ENCODE data around the gene GPR173.

Gene GPR173

DNA sequence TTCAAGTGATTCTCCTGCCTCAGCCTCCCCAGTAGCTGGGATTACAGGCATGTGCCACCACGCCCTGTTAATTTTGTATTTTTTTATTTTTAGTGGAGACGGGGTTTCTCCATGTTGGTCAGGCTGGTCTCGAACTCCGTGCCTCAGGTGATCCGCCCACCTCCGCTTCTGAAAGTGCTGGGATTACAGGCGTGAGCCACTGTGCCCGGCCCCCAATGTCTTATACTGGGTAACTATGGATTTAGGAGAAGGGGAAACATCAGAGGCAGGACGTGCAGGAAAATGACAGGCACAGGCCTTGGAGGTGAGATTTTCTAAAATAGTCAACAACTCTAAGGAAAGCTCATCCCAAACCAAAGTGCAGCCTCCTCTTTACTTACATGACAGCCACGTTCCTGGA is 22.5 kb downstream of the GPR173 start:
- DNase-seq (ENCODE audit: low read depth in 2 of 2), result no peak

DNA sequence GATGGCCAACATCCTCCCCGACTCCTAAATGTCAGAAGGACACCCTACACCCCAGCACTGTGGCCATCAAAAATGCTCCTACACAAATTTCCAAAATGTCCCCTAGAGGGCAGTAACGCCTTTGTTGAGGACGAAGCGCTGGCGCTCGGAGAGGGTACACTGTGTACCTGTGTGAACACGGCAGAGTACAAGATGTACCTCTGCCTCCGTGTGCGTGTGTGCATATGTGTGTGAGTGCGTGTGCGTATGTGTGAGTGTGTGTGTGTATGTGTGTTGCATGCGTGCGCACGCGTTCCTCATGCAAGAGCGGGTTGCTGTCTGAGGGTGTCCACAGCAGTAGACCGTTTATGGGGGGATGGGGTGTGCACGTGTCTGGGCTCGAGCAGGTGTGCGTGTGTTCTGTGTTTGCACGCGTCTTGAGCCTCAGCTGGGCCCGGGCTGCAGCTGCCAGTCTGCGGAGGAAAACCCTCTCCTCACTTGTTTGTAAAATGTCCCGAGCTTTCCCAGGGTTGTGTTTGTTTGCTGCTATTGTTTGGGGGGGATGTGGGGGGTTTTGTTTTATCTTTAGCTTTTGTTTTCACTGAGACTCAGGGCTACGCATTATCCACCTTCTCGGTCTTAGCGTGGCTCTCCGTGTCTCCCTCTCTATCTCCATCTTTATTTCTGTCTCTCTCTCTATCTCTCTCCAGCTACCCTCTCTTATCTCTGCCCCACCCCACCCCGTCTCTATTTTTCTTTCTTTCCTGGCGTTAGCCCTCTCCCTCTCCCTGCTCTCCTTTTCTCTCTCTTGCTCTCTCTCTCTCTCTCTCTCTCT is 23.2 kb downstream of the GPR173 start:
- peak in 1 of 2 donors; percentile 60 for DNase-seq (ENCODE audit: low read depth in 2 of 2)

DNA sequence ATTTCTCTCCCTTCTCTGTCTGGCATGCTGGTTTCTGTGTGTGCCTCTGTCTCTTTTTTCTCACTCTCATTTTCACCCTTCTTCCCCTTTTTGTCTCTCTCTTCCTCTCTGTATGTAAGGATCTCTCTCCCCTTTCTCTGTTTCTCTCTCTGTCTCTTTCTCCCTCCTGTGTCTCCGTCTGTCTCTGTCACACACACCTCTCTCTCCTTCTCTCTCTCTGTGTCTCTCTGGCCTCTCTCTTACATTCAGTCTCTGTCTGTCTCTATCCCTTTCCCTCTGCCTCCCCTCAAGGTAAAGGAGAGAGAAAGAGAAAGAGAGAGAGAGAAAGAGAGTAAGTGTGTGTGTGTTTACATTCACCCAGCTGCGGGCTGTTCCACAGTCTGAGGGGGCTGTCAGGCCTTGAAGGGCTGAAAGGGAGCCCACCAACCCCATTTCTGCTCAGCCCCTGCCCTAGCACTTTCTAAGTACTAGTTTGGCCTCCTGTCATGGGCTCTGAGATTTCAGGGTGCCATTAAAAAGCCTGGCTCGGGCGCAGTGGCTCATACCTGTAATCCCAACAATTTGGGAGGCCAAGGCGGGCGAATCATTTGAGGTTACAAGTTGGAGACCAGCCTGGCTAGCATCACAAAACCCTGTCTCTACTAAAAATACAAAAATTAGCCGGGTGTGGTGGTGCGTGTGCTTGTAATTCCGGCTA is 24.0 kb downstream of the GPR173 start:
- DNase-seq (ENCODE audit: low read depth in 2 of 2), result no peak

DNA sequence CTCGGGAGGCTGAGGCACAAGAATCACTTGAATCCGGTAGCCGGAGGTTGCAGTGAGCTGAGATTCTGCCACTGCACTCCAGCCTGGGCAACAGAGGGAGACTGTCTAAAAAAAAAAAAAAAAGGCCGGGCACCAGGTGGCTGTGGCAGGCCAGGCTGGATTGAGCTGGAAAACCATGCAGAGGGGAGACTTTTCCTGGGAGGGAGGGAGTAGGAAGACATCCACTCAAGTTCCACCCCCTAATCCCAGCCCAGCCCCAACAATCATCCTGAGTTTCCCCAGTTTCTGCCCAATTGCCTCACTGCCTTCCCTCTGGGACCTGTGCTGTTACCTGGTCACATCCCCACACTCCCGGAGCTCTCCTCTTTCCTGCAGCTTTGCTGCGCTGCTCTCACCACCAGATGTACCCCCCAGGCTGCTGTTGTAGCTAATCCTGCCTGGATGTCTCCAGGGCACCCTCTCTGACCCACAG is 24.6 kb downstream of the GPR173 start:
- no peak for DNase-seq (ENCODE audit: low read depth in 2 of 2)

DNA sequence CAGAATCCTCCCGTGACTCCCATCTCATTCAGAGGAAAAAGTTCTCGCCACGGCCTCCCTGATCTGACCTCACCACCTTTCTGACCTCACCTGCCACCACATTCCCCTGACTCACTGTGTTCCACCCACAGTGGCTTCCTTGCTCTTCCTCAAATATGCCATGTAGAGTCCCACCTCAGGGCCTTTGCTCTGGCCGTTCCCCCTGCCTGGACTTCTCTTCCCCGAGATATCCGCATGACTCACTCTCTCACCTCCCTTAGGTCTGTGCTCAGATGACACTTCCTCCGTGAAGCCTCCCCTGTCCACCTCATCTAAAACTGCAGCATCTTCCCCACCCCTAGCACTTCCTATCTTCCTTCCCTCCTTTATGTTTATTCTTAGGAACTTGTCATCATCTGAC is 26.4 kb downstream of the GPR173 start:
- DNase-seq (ENCODE audit: low read depth in 2 of 2), result no peak

DNA sequence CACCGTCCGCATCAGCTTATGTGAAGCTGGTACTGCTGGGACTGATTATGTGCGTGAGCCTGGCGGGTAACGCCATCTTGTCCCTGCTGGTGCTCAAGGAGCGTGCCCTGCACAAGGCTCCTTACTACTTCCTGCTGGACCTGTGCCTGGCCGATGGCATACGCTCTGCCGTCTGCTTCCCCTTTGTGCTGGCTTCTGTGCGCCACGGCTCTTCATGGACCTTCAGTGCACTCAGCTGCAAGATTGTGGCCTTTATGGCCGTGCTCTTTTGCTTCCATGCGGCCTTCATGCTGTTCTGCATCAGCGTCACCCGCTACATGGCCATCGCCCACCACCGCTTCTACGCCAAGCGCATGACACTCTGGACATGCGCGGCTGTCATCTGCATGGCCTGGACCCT is 28.1 kb downstream of the GPR173 start:
- no peak for DNase-seq (ENCODE audit: low read depth in 2 of 2)

DNA sequence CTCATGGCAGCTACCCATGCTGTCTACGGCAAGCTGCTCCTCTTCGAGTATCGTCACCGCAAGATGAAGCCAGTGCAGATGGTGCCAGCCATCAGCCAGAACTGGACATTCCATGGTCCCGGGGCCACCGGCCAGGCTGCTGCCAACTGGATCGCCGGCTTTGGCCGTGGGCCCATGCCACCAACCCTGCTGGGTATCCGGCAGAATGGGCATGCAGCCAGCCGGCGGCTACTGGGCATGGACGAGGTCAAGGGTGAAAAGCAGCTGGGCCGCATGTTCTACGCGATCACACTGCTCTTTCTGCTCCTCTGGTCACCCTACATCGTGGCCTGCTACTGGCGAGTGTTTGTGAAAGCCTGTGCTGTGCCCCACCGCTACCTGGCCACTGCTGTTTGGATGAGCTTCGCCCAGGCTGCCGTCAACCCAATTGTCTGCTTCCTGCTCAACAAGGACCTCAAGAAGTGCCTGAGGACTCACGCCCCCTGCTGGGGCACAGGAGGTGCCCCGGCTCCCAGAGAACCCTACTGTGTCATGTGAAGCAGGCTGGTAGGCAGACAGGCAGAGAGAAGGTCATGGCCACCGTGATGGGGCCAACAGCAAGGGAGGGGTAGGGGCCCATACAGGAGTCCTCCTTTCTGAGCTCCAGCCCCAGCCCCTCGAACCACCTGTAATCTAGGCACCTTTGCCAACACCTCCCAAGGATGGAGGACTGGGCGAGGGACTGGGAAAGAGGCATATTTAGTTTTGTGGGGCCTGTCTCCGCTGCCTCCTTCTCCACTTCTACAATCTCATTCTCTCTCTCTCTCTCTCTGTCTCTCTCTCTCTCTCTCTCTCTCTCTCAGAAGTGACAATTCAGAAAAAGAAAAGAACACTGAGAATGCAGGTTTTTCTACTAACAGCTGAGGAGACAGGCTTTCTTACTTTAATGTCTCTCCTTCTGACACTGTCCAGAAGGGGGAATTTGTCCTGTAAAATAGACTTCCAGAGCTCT is 28.9 kb downstream of the GPR173 start:
- no peak for DNase-seq (ENCODE audit: low read depth in 2 of 2)

DNA sequence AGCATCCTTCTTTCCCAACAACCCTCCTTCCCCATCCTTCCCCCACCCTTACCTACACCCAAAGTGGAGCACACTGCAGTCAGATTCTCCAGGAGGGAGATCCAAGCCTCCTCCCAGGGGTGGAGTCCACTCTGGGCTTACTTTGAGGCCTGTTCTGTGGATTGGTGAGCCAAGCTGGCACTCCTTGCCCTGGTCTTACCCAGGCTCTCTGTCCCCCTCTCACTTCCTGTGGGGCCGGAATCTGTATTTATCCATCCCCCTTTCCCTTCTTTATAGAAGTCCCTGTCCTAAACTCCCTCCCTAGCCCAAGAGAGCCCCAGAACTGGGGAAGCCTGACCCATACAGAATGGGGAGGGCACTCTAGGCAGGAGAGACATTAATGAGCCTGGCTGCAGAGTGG is 30.4 kb downstream of the GPR173 start:
- no peak for DNase-seq (ENCODE audit: low read depth in 2 of 2)

DNA sequence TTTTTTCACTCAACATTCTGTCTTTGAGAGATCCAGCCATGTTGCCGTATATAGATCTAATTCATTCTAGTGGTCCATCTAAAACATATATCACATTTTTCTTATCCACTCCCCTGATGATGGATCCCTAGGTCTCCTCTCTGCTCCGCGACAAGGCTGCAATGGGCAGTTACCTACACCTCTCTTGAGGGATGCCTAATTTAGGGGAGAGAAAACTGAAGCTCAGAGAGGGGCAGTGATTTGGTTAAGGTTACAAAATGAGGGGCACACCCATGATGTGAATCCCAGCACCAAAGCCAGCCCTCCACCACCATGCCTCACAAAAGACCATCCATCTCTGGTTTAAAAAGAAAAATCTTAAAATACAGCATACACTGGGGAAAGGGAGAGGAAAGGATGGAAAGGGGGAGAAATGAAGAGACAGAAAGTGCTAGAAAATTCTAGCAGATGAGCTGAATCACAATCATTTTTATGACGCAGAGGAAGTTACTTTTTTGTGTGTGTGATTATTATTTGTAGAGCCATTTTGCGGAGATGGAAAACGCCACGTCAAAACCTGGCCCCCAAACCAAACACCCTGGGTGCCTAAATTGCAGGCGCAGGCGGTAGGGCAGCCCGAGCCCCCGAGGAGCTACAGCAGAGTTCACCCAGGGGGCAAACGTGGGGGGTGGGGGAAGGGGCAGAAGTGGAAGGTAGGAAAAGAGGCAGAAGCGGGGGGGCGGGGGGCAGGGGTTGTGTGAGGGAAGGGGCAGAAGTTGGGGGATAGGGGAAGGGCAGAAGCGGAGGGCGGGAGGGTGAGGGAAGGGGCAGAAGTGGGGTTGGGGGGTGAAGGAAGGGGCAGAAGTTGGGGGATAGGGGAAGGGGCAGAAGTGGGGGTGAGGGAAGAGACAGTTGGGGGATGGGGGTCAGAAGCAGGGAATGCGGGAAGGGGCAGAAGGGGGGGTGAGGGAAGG is 32.3 kb downstream of the GPR173 start:
- DNase-seq (ENCODE audit: low read depth in 2 of 2), result no peak

DNA sequence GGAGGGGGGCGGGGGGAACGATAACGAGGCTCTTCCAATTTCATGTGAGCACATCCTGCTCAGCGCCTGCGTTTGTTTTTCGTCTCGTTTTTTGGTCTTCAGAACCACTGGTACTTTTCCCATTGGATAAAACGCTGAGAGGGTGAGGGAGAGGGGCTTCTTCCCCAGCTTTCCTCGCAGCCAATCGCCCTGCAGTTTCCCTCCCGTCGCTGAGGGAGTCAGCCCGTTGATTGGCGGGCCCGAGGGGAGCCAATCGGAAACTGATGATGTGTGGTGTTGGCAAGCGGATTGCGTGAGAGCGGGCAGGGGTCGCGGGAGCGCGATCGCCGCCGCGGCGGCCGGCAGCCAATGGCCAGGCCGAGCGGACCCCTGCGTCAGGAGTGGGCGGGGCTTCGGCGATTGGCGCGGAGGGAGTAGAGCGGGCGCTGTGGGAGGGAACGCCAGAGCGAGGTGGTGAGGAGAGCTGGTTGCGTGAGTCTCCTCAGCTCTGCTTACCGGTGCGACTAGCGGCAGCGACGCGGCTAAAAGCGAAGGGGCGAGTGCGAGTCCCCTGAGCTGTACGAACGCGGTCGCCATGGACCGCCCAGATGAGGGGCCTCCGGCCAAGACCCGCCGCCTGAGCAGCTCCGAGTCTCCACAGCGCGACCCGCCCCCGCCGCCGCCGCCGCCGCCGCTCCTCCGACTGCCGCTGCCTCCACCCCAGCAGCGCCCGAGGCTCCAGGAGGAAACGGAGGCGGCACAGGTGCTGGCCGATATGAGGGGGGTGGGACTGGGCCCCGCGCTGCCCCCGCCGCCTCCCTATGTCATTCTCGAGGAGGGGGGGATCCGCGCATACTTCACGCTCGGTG is 33.6 kb downstream of the GPR173 start, which contains the start of gene TSPYL2:
Gene TSPYL2, plus strand, starts transcription at position 443 of the 848 bp plus-strand sequence. Its CDS starts 132 bp downstream, at position 575.
- DNase-seq (ENCODE audit: low read depth in 2 of 2), result peak; percentile 82 to 87

DNA sequence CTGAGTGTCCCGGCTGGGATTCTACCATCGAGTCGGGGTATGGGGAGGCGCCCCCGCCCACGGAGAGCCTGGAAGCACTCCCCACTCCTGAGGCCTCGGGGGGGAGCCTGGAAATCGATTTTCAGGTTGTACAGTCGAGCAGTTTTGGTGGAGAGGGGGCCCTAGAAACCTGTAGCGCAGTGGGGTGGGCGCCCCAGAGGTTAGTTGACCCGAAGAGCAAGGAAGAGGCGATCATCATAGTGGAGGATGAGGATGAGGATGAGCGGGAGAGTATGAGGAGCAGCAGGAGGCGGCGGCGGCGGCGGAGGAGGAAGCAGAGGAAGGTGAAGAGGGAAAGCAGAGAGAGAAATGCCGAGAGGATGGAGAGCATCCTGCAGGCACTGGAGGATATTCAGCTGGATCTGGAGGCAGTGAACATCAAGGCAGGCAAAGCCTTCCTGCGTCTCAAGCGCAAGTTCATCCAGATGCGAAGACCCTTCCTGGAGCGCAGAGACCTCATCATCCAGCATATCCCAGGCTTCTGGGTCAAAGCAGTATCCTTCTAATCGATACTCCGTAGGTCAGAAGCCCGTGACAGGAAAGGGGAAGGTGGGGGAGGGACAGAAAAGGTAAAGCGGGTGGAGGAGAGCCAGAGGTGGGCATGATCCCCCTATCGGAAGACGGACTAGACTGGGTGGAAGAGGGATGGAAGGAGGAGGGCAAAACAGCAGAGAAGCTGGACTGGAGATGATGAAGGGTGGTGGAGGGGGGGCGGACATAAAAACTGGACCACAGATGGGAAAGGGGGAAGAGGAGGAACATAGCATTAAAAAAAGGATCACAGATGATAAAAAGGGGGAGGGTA is 34.4 kb downstream of the GPR173 start:
- no peak for DNase-seq (ENCODE audit: low read depth in 2 of 2)

DNA sequence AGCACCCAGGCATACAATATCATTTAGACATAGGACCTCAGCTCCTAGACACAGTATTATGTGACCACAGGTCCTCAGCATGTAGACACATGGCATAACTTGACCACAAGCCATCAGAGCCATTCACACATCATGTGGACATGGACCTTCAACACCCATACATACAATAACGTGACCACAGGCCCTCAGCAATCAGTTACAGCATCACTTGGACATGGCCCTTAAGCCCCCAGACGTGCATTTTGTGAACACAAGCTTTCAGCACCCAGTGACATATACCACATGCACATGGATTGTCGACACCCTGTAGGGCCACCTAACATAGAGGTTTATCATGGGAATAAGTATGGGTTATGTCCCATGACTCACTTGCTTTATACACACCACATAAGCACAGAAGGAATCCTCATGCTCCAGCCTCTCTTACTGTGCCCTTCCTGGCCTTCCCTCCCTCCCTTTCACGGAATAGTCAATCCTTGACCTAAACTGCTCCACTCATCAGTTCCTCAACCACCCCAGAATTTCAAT is 35.5 kb downstream of the GPR173 start:
- no peak for DNase-seq (ENCODE audit: low read depth in 2 of 2)

DNA sequence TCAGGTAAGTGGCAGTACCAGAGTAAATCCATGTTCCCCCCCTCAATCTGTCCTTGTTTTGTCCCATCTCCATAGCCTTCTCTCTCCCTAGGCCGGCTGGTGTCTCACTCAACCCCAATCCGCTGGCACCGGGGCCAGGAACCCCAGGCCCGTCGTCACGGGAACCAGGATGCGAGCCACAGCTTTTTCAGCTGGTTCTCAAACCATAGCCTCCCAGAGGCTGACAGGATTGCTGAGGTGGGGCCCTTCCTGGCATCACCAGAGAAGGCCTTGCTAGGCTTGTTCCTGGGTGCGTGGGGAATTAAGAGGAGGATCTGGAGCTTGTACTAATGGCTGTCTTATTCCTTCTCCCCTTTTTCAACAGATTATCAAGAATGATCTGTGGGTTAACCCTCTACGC is 36.3 kb downstream of the GPR173 start:
- no peak for DNase-seq (ENCODE audit: low read depth in 2 of 2)

DNA sequence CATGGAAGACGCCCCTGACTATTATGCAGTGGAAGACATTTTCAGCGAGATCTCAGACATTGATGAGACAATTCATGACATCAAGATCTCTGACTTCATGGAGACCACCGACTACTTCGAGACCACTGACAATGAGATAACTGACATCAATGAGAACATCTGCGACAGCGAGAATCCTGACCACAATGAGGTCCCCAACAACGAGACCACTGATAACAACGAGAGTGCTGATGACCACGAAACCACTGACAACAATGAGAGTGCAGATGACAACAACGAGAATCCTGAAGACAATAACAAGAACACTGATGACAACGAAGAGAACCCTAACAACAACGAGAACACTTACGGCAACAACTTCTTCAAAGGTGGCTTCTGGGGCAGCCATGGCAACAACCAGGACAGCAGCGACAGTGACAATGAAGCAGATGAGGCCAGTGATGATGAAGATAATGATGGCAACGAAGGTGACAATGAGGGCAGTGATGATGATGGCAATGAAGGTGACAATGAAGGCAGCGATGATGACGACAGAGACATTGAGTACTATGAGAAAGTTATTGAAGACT is 37.2 kb downstream of the GPR173 start:
- DNase-seq (ENCODE audit: low read depth in 2 of 2), result no peak

DNA sequence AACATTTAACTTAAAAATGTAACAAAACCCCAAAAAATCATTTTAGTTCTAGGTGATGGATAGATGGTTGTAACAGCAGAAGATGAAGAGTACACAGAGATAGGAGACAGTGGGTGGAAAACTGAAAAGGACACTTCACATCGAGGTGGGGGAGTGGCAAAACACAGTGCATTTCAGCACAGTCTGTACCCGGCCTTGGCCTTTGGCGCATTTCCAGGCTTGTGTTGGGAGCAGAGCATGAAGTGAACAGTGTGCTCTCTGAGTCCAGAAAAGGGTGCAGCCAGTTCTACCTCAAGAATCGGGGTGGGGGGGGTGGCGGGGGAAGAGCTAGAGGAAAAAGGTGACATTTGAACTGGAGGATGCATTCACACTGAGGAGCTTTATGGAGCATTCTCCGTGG is 37.9 kb downstream of the GPR173 start:
- no peak for DNase-seq (ENCODE audit: low read depth in 2 of 2)

DNA sequence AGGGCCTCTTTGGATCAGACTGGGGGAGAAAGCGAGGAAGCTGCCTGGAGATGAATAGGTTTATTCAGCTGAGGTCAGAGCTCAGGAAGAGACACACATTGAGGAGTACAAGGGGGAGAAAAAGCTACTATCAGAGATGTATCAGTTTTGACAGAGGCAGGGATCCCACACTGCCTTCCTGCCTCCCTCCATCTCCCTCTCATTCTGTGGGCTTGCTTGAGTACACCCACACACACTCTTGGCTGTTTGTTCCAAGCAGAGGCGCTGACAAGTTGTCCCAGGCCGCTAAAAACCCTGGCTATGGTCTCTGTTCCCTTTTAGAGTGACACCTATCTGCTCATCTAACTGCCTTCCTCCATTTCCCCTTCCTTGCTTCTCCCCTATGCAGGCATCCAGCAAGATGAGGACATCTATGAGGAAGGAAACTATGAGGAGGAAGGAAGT is 38.8 kb downstream of the GPR173 start:
- DNase-seq (ENCODE audit: low read depth in 2 of 2), result no peak

DNA sequence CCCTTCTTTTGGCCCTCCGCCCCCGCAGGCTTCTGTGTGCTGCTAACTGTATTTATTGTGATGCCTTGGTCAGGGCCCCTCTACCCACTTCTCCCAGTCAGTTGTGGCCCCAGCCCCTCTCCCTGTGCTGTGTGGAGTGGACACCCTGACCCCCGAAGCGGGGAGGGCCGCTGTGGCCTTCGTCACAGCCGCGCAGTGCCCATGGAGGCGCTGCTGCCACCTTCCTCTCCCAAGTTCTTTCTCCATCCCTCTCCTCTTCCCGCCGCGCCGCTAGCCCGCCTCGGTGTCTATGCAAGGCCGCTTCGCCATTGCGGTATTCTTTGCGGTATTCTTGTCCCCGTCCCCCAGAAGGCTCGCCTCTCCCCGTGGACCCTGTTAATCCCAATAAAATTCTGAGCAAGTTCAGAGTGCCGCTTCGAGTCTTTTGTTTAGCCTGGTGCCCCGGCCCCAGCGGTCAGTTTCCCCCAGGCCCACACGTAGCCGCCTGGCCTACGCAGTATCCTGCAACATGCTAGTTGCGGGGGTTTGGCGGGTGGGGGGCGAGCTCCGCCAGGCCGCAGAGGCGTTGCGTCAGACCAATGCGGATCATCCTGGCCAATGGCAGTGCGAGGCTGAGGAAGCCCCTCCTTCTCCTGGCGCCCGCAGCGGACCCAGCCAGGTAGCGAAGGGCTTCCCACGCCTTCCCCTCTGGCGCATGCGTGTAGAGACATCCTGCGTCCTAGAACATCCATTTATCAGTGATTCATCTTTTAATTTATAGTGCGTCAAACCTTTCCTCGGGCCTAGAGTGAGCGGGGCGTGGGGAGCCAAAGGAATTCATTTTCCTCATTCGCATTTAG is 39.8 kb downstream of the GPR173 start:
- peak; percentile 55 to 66 for DNase-seq (ENCODE audit: low read depth in 2 of 2)

All from activated CD4-positive, alpha-beta T cell treated with anti-CD3 and anti-CD28 coated beads for 24 hours (primary cell).